Endothelial cell of umbilical vein (primary cell): ENCODE data around the gene LRFN2. TPM values are rescaled to one million over a fixed set of nuclear protein-coding genes. Genes with fewer than 3 reads are reported as not detected.

ENCODE experiments used
- BruUV-seq: library from RNA; stranded (reverse); fragments of 400-500 nt; replicated peaks from 2 replicates; lab custom pipeline; 2021; lab: Mats Ljungman, UMichigan
- CTCF ChIA-PET: fragments of 300-600, 350-600 bp; sonication (Branson Sonifier 250); formaldehyde crosslinking; loops from one replicate; lab custom pipeline; 2021; ENCODE audit warnings: antibody characterized with exemption, inconsistent platforms; lab: Charles Lee
- POLR2A ChIA-PET: fragments of 300-600, 350-600 bp; sonication (Branson Sonifier 250); formaldehyde crosslinking; loops from one replicate; lab custom pipeline; 2021; ENCODE audit warnings: antibody characterized with exemption, inconsistent platforms; lab: Charles Lee
- DNase-seq: peaks from one replicate; pipeline ENCODE4 v3.0.0-alpha.2; 2011; ENCODE audit warnings: low read depth, low spot score
- FAIRE-seq: peaks from 2 replicates; lab custom pipeline; 2011; peaks lifted over from hg19 to GRCh38; lab: Jason Lieb, UNC
- H2AFZ ChIP-seq: 2 replicates; pipeline ENCODE4 v1.6.0; 2012; ENCODE audit warnings: low read depth, low read length, control low read depth, inconsistent platforms
- H3K27ac ChIP-seq: 2 replicates; pipeline ENCODE4 v1.5.1; 2011; ENCODE audit warnings: low read depth, mild to moderate bottlenecking, control low read depth, low read length, moderate library complexity; ENCODE audit not compliant: insufficient read depth
- H3K27me3 ChIP-seq, 2 experiments: 2 replicates each; pipeline versions ENCODE4 v1.6.0 to v1.6.1; 2011; ENCODE audit warnings: low read length in 2 of 2, mixed read lengths in 1 of 2; ENCODE audit not compliant: control insufficient read depth in 2 of 2, insufficient read depth in 2 of 2
- H3K36me3 ChIP-seq, 2 experiments: 2 replicates in 1 of 2; 3 replicates in 1 of 2; pipeline ENCODE4 v1.5.1; 2011; ENCODE audit warnings: low read length in 2 of 2, mild to moderate bottlenecking in 1 of 2, moderate library complexity in 1 of 2; ENCODE audit not compliant: control insufficient read depth in 2 of 2, insufficient read depth in 2 of 2; ENCODE audit errors: extremely low read depth in 1 of 2
- H3K4me1 ChIP-seq: 3 replicates; pipeline ENCODE4 v1.5.1; 2011; ENCODE audit warnings: mild to moderate bottlenecking, low read length; ENCODE audit not compliant: control insufficient read depth, insufficient read depth; ENCODE audit errors: extremely low read depth
- H3K4me2 ChIP-seq: 2 replicates; pipeline ENCODE4 v1.6.1; 2011; ENCODE audit warnings: low read length, control low read depth, mixed read lengths; ENCODE audit not compliant: insufficient read depth
- H3K4me3 ChIP-seq, 3 experiments: fragments of 200-600 bp in 1 of 3; sonication (generic), shearing (Covaris generic) in 1 of 3; replicated peaks in 1 of 3; 2 replicates each; pipeline ENCODE4 v1.5.1; 2011 to 2016; ENCODE audit warnings: control low read depth in 3 of 3, low read length in 3 of 3, mild to moderate bottlenecking in 2 of 3, inconsistent platforms in 1 of 3, low read depth in 1 of 3, moderate library complexity in 1 of 3; ENCODE audit not compliant: insufficient read depth in 1 of 3
- H3K79me2 ChIP-seq: 2 replicates; pipeline ENCODE4 v1.6.0; 2012; ENCODE audit warnings: low read length, inconsistent platforms; ENCODE audit not compliant: control insufficient read depth, insufficient read depth
- H3K9ac ChIP-seq: replicated peaks from 2 replicates; pipeline ENCODE3; 2011; ENCODE audit warnings: low read length, control low read depth; ENCODE audit not compliant: insufficient read depth; ENCODE audit errors: extremely low read depth
- H3K9me1 ChIP-seq: replicated peaks from 3 replicates; pipeline ENCODE4 v1.6.0; 2011; ENCODE audit warnings: mild to moderate bottlenecking, low read length; ENCODE audit not compliant: control insufficient read depth, insufficient read depth; ENCODE audit errors: extremely low read depth
- H3K9me3 ChIP-seq: replicated peaks from 2 replicates; pipeline ENCODE4 v1.5.1; 2012; ENCODE audit warnings: low read length, inconsistent platforms; ENCODE audit not compliant: control insufficient read depth, insufficient read depth
- H4K20me1 ChIP-seq: replicated peaks from 2 replicates; pipeline ENCODE3; 2011; ENCODE audit warnings: mild to moderate bottlenecking, low read length; ENCODE audit not compliant: control insufficient read depth, insufficient read depth; ENCODE audit errors: extremely low read depth
- EZH2 ChIP-seq: IDR thresholded peaks from 2 replicates; pipeline ENCODE4 v1.6.1; 2012; ENCODE audit warnings: borderline replicate concordance, low read depth, mild to moderate bottlenecking, moderate library complexity, low read length, inconsistent platforms; ENCODE audit not compliant: severe bottlenecking
- FOS ChIP-seq: IDR thresholded peaks from 2 replicates; pipeline ENCODE4 v1.6.1; 2011; ENCODE audit warnings: mild to moderate bottlenecking, low read length, moderate library complexity, borderline replicate concordance; ENCODE audit not compliant: insufficient read depth
- GATA2 ChIP-seq: IDR thresholded peaks from 2 replicates; pipeline ENCODE4 v1.7.0; 2011; ENCODE audit warnings: low read depth, mild to moderate bottlenecking, moderate library complexity, mixed read lengths, low read length; ENCODE audit not compliant: insufficient read length, insufficient read depth
- MYC ChIP-seq: IDR thresholded peaks from one replicate; pipeline ENCODE4 v1.6.1; 2011; ENCODE audit warnings: mild to moderate bottlenecking, low read depth, low read length
- POLR2AphosphoS5 ChIP-seq: IDR thresholded peaks from 2 replicates; pipeline ENCODE4 v1.6.1; 2012; ENCODE audit warnings: low read depth, mild to moderate bottlenecking, control low read depth, low read length, moderate library complexity; ENCODE audit not compliant: insufficient read depth
- dilution Hi-C: fragments of 300-500 bp; cut with MboI; formaldehyde crosslinking; loops from one replicate; pipeline ENCODE4 v1.15.0; 2019; ENCODE audit warnings: low sequenced_read_pairs; ENCODE audit not compliant: extremely low pct_ligation_motif_present
- intact Hi-C: fragments of 100-400 bp; cut with micrococcal nuclease; formaldehyde crosslinking; loops from one replicate; pipeline ENCODE4 v1.10.0; 2022
- polyA plus RNA-seq, 4 experiments: library from polyadenylated mRNA; depleted of rRNA in 3 of 4; stranded (reverse) in 3 of 4; unstranded in 1 of 4; fragments of >200 nt; gene quantifications; 2 replicates each; pipeline versions ENCODE4 v1.2.1 to v1.2.3, GENCODE V29; 2011 to 2012; ENCODE audit warnings: missing spikeins in 1 of 4
- total RNA-seq: library from RNA; stranded (reverse); gene quantifications from 2 replicates; pipeline ENCODE4 v1.2.3, GENCODE V29; 2021
- TF ChIP-seq, protein P1 (sequence below), 2 donors: IDR thresholded peaks; 1 replicate in 1 of 2; 2 replicates in 1 of 2; pipeline ENCODE4 v1.5.1; 2011; ENCODE audit warnings: low read length in 2 of 2, mild to moderate bottlenecking in 2 of 2, moderate library complexity in 2 of 2, control low read depth in 1 of 2, inconsistent platforms in 1 of 2, low read depth in 1 of 2; ENCODE audit not compliant: insufficient read depth in 1 of 2; ENCODE audit errors: extremely low read depth in 1 of 2

The LRFN2 gene
- total and polyA plus RNA-seq, 2 donors (not counting 3 experiments of a cell fraction or from before 2014, with no cell fraction given), result not detected

- no peaks in the 10 kb centered on the region for H3K27me3 ChIP-seq
- no peak for FAIRE-seq
- no peaks in the 10 kb centered on the region for H3K36me3 ChIP-seq
- H3K9me1 ChIP-seq, result no peaks in the 10 kb centered on the region
- no peak for DNase-seq
- no peaks in the 10 kb centered on the region for H3K4me1 ChIP-seq
- intact Hi-C loops, result no loop called here
- no peaks in the 10 kb centered on the region for H3K79me2 ChIP-seq
- no peaks in the 10 kb centered on the region for H4K20me1 ChIP-seq
- no TSS peak for BruUV-seq
- POLR2A ChIA-PET, result no interaction called here
- H3K27ac ChIP-seq, result no peak overlapping the region
- no peak overlapping the region for H3K9ac ChIP-seq
- TF ChIP-seq POLR2AphosphoS5, result no peak
- TF ChIP-seq MYC, result no peak
- TF ChIP-seq EZH2, result no peak
- TF ChIP-seq FOS, result no peak
- no peak for TF ChIP-seq GATA2
- TF ChIP-seq, protein P1, sequence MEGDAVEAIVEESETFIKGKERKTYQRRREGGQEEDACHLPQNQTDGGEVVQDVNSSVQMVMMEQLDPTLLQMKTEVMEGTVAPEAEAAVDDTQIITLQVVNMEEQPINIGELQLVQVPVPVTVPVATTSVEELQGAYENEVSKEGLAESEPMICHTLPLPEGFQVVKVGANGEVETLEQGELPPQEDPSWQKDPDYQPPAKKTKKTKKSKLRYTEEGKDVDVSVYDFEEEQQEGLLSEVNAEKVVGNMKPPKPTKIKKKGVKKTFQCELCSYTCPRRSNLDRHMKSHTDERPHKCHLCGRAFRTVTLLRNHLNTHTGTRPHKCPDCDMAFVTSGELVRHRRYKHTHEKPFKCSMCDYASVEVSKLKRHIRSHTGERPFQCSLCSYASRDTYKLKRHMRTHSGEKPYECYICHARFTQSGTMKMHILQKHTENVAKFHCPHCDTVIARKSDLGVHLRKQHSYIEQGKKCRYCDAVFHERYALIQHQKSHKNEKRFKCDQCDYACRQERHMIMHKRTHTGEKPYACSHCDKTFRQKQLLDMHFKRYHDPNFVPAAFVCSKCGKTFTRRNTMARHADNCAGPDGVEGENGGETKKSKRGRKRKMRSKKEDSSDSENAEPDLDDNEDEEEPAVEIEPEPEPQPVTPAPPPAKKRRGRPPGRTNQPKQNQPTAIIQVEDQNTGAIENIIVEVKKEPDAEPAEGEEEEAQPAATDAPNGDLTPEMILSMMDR (IDR thresholded peaks at IDR 0.05; ENCODE audit: extremely low read depth in 1 of 2, insufficient read depth in 1 of 2, low read depth in 1 of 2, low read length in 2 of 2), result no peak
- H3K9me3 ChIP-seq, result no peaks in the 10 kb centered on the region
- no peak overlapping the region for H3K4me3 ChIP-seq
- no peak overlapping the region for H2AFZ ChIP-seq
- no peak overlapping the region for H3K4me2 ChIP-seq
- CTCF ChIA-PET, result interaction anchor here (0.8 to 1.6 kb wide), 2 partner anchors 24 to 283 kb away, joined by 3 to 11 read pairs; partner anchors contain the start of gene LRFN2
- dilution Hi-C loops, result no loop called here
Observed at GRCh38 chr6:40563111-40563510, 24.1 kb downstream of the LRFN2 start.
